Pulmonary artery endothelial cell (primary cell): ENCODE results near the gene SH2B3. TPM values are rescaled to one million over a fixed set of nuclear protein-coding genes. Genes with fewer than 3 reads are reported as not detected.

Experiments
- DNase-seq: peaks from one replicate; pipeline ENCODE4 v3.0.0-alpha.2; 2011; ENCODE audit warnings: low read depth, low spot score
- total RNA-seq: library from RNA; depleted of rRNA; stranded (reverse); fragments of >200 nt; gene quantifications from 2 replicates; pipeline ENCODE4 v1.2.3, GENCODE V29; 2014

The SH2B3 gene
- total RNA-seq, 1 donor from 2014 or later: 66.9 TPM

DNA sequence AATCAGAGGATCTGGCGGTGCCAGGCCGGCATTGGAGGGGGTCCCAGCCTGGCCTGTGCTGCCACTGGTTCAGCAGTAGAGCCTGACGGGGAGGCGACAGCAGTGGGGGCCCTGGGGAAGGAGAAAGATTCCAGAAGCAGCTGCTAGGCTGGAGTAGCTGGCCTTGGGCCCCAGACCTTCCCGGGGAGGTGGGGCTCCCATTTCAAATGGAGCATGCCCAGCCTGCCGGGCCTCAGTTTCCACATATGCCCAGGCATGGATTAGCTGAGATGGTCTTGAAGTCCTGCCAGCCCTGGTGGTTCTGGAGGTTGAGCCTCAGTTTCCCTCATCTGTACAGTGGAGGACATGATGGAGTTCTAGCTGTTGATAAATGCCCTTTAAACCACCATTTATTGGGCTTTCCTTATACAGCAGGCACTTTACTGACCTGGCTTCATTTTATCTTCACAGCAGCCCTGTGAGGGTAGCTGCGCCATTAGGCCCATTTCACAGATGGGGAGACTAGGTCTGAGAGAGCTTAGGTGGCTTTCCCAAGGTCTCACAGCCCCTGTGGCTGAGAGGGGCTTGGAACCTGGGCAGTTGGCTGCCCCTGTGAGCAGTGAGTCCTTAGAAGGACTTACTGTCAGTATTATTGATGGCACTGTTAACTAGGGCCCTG lies 21.8 kb downstream of the SH2B3 start:
- no peak for DNase-seq

DNA sequence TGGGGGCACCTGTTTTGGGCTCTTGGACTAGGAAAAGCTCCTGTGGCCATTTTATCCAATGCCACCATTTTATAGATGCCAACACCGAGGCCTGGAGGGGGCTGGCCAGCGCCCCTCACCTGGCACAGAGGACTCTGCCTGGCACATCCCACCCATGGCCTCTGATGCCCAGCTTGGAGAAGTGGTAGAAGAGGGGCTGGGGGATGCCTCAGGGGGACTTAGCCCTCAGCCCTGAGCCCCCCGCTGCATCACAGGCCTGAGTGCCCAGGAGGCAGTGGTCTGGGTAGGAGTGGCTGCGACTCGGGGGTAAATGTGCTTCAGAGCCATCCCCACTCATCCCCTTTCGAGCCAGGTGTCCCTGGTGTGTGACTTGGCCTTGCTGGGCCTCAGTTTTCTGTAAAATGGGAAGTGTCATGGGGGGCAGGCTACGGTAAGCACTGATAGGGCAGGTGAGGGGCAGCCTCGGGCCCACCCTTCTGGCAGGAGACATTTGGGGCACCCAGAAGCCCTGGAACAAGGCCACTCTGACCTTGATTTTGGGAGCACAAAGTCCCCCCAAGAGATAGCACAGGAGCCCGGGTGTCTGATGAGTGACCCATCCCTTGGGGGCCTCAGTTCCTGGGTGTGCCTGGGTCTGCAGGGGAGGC lies 22.5 kb downstream of the SH2B3 start:
- no peak for DNase-seq

DNA sequence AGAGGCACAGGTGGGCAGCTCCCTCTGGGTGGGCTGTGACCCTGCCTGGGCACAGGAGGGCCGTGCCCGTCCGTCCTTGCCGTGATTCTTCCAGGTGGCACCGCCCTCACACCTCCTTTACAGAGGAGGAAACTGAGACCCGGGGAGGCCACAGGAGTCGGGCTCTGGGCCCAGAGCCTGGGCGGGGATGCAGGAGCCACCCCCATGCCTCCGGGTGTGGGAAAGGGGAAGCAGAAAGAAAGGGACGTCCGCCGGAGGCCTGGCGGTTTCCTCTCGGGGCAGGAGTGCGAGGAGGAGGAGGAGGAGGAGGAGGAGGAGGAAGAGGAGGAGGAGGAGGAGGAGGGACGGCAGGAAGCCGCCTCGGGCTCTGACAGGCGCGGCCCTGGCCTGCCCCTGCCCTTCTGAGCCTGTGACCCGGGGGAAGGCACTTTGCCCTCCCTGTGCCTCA lies 23.0 kb downstream of the SH2B3 start:
- DNase-seq: no peak

DNA sequence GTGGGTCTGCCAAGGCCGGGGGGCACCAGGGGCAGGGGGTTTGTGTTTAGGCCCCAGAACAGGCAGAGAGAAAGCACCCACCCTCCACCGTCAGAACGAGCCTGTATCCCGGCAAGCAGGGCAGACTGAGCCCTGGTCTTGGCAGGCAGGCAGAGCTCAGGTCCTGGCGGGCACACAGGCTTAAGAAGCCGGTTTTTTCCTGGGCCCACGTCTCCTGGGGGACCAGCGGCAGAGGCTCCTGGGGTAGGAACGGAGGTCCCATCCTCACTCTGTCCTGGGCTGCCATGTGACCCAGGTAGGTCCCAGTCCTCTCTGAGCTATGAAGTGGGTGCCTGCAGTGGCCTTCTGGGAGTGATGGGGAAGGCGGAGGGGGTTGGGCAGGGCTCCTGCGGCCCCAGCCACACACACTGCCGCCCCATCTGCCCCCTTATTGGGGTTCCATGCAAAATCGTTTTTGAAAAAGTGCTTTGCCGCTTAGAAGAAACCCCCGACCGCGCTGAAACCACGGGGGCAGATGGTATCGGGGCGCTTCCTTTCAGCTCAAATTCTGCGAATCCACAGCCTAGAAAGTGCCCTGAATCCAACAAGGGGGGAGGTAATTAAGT lies 24.2 kb downstream of the SH2B3 start:
- DNase-seq: no peak

DNA sequence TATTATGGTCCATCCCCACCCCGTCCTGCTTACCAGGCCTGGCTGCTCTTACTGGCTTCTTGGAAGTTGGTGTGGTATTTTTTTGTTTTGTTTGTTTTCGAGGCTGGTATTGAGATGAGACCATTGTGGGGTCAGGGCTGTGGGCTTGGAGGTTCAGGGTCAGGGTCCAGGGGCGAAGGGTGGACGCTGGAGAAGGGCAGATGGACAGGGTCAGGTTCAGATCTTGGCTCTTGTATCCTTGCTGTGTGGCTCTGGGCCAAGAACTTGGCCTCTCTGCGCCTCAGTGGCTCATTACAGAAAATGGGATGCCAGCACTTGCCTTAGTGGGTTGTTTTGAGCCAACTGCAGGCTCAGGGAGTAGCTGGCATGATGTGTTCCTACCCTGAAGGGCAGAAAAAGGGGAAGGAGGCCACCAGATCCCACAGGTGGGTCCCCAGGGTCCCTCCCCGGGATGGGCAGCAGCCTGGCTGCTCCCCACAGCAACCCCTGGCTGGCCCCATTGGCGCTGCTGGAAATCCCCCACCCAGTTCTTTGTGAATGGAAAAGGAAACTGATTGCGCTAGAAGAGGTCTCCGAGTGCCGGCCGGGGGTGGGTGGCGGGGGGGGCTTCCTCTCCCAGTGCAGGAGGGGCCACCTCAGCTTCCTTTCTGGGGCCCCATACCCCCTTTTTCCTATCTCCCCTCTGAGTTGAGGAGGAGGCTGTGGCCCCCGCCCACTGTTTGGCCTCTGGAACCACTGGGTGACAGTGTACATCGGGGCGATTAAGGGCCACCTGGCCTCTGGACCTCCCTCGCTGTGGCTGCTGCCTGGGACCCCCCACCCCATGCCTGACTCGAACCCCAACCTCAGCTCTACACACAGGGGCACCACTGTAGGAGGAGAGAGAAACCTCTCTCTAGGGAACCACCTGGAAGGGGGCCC lies 25.0 kb downstream of the SH2B3 start:
- DNase-seq: no peak

DNA sequence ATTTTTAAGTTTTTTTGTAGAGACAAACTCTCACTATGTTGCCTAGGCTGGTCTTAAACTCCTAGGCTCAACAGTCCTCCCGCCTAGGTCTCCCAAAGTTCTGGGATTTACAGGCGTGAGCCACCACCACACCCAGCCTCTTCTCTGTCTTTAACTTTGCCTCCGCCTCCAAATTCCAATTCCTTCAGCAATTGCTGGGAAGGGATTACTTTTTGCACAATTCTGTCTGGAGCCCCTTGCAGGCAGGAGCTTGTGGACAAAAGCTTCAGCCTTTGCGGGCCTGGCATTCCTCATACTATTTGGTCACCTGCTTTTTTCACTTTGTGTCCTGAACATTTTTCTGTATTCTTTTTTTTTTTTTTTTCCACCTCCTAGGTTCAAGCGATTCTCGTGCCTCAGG lies 26.0 kb downstream of the SH2B3 start:
- DNase-seq: no peak

DNA sequence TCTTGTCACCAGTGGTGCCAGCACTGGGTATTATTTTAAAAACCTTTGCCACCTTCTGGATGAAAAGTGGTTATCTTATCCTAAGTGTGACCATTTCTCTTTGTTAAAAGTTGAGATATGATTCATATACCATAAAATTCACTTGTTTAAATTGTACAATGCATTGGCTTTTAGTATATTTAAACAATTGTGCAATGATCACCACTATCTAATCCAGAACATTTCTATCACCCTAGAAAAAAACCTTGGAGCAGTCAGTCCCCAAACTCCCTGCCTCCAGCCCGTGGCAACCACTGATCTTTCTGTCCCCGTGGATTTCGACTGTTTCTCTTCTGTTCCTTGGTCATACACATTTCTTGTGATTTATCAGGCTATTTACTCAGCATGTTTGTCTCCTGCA lies 28.3 kb downstream of the SH2B3 start:
- DNase-seq: no peak

DNA sequence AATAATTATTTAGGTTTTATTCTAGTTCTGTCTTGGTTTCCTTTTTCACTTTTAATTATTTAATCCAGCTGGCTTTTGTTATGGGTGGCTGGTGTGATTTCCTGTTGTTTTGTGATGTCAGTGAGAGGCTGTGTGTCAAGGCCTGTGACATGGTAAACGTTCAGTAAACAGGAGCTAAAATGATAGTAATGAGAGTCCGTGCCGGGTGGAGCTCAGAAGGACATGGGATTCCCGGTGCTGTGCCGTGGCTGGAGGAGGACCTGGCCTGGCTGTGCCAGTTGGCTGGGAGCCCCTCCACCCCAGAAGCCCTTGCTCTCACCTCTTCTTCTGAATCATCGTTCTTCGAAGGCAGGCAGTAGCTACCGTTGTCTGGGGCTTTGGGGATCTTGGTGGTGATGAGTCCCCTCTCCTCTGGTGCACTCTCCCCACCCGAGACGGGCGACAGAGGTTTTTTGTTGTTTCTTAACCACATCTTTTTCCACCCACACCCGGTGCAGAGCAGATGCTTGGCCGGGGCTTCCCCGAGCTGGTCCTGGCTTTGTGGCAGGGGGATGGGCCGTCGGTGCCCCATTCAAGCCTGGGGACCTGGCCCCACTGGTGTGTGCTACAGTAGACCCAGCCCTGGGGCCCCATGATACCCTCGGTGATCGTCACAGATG lies 29.1 kb downstream of the SH2B3 start:
- peak; percentile 51 for DNase-seq

DNA sequence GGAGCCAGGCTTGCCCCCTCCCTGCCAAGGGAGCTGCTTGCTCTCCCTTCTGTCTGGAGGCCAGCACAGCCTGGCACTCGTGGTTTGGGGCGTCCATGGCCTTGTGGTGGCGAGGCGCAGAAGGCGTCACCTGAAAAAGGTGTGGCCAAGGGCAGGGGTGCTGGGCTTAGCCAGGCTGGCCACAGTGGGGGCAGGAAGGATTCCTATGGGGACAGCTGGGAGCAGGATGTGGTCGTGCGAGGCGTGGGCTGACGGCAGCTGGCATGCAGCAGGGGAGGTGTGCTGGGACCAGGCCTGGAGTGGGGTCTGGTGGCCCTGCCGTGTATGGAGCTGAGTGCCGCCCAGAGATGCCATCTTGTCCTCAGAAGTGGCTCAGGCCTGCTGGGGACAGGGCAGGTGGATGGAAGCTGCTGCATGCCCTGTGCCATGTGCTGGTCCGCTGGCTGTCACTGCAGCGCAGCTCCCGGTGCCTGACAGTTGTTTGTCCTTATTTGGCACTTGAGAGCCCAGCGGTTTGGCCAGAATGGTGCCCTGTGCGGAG lies 30.0 kb downstream of the SH2B3 start:
- DNase-seq: no peak

DNA sequence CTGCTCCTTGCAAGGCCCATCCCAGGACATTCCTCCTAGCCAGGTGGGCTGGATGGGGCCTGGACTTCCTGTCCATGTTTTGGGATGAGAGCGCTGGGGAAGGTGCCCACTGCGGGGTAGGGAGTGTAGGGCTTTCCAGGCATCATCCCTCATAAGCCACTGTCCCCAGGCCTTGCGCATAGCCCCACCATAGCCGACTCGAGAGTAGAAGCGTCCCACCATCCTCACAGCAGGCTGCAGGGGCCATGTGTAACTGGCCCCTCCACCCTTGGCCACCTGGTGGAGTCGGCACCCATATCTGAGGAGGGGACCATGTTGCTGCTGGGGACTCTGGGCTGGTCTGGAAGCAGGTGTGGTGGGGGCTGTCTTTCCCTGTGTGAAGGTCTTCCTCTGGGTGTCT lies 30.5 kb downstream of the SH2B3 start:
- DNase-seq: no peak

DNA sequence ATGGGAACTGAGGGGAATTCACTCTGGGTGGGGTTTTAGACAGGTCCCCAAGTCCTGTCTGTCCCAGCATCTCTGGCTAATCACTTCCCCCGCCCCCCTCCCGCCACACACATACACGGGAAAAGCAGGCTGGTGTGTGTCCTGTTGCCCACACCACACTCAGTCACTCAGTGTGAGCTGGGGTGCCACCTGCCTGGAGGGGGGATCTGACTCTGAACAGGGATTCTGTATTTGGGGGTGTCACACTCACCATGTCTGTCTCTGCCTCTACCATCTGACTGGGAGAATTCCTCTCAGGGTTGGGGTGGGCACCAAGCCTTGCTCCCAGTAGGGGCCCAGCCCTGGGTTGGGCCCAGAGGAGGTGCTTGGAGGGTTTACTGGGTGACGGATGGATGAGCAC lies 31.1 kb downstream of the SH2B3 start:
- no peak for DNase-seq

DNA sequence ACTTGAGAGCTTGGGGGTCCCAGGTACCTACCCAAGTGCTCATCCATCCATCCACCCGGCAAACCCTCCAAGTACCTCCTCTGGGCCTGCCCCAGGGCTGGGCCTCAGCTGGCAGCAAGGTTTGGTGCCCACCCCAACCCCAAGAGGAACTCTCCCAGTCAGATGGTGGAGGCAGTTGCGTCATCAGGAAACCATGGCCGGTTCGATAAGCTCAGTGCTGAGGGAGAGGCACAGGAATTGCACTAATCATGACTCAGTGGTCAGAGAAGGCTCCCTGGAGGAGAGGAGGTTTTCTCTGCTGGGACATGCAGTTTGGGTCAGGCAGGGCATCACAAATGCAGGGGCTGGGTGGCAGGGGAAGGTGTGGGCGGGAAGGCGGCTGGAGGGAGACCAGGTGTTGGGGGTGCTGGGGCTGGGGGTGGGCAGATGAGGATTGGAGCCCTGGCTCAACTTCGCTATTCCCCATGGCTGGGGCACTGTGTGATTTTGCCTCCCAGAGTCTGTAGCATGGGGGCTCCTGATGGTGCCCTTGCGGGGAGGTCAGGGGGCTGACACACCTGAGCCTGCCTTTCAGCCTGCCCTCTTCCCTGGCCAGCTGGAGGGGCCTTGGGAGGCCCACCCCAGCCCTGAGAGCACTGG lies 32.2 kb downstream of the SH2B3 start:
- peak; percentile 91 for DNase-seq

DNA sequence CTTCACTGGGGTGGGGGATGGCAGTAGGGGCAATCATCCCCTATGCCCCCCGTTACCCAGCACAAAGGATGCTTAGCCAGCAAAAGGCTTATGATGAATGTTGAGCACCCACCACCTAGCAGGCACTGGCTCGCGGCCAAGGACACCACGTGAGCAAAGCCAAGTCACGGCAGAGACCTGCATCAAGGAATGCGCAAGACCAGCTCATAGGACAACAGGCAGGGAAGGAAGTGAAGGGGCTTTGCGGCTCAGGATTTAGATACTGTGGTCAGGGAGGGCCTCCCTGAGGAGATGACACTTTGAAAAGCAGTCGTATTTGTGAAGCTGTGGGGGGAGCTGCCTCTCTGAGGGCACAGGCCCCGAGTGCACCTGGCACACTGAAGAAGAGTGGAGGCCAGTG lies 32.8 kb downstream of the SH2B3 start:
- no peak for DNase-seq

DNA sequence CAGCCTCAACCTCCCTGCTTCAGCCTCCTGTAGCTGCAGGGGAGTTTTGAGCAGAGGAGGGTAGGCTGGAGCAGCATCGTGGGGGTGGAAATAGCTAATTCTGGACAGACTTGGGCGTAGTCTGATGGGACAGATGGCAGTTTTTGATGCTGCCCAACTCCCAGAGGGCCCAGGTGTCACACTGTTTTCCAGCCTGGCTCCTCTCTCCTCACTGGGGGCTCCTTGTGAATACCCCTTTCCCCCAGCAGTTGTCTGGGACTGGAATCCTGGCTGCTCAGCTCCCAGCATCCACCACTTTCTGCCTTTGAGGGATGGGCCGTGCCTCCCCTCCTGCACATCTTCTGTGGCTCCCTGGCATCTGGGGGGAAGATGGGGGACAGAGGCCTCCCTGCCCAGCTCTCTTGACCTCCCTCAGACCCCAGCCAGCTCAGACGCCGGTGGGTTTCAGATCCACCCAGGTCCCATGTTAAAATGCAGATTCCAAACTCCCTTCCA lies 34.0 kb downstream of the SH2B3 start:
- no peak for DNase-seq

DNA sequence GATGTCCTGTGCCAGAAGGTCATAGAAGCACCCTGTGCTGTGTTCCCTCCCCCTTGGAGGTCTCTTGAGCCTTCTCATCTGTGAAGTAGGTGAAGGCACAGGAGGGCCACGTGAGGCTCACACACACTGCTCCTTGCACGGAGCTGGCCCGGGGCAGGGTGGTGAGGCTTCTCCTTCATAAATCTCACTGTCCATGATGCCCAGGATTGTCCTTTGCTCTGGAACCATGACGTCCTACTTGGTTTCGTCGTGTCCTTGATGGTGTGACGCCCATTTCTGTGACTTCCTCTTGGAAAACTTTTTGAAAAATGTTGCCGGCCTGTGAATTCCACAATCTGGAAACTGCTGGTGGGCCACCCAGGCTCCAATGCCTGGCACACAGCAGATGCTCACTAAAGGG lies 34.4 kb downstream of the SH2B3 start:
- no peak for DNase-seq

DNA sequence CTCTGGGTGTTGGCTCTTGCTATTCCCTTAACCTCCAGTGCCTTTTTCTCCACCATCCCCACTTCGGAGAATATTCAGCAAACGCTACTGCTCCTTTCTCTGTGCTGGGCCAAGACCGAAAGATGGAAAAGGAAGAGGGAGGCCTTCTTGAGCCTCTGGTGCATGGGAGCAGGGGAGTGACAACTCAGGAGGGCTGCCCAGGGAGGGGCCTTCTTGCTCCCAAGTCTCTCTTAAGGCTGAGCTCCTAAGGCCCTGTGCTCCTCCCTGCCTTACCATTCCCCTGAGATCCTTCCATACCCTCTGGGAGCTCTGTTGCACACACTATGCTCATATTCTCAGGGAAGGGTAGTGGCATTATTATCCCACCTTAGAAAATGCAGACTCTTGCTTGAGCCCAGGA lies 34.9 kb downstream of the SH2B3 start:
- no peak for DNase-seq

DNA sequence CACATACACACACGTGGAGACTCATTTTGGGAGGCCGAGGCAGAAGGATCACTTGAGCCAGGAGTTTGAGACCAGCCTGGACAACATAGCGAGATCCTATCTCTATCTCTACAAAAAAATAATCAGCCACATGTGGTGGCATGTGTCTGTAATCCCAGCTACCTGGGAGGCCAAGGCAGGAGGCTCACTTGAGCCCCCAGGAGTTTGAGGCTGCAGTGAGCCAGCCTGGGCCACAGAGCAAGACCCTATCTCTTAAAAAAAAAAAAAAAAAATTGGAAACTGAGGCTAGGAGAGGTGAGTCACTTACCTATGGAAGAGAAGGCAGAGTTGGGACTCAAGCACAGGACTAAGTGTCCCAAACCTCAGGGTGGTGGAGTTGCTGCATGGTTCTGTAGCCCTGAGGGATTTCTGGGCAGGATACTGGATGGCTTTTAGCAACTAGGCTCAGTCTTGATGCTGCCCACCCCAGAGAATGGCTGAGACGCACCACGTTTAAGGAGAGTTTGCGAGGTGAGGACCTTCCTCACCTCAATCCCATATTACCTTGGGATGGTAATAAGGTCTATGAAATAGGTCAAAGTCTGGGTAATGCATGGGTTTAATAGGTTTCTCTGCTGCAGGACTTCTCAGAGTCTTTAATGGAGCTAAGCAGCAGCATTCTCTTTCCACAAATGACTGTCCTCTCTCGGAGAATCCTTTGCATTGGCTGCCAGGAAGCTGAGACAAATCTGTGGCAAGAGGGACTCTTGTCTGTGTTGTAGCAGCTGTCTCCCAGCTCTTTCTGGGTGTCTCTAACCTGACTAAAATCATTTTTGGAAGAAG lies 35.6 kb downstream of the SH2B3 start:
- no peak for DNase-seq

DNA sequence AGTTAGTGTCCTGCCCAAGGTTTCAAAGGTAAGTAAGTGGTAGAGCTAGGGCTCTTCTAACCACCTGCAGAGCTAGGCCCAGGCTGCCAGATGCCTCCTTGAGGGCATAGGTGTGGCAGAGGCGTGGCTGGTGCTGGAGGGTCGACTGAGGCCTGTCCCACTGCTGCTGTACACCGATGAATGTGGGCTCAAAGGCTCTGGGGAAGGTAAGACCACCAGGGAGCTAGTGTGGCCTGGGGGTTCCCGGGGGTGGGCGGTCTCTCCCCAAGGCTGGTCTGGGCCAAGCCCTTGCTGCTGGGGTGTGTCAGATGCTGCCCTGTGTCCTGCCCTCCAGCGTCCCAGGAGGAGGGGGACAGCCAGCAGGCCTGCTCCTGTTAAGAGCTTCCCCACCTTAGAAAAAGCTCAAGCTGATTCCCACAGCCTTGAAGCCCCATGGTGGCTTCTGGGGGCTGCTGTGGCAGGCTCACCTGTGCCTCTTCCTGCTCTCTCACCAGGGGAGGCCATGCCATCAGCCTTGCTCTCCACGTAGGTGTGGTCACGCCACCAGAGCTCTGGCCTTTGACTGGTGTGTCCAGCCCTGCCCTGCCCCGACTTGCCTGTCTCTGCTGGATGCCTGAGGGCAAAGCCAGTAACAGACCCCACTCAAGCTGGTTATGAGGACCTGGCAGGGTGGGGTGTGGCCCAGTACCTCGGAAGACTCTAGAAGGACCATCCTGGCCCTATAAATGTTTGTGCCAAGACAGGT lies 36.8 kb downstream of the SH2B3 start:
- DNase-seq: no peak

DNA sequence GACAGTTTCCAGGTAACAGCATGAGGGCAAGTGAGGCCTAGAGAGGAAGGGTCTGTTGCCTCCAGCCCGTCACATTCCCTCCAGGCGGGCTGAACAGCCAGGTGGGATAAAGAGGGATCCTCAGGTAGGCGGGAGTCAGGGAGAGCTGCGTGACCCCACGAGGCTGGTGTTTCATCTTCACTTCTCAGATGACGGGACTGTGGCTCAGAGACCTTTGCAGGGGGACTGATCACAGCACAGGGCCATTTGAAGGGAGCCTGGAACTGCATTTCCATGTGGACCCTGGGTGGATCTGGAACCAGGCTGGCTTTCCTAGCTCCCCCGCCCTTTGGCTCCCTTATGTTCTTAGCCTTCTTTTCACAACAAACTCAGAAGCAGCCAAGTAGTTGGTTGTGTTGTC lies 37.4 kb downstream of the SH2B3 start:
- no peak for DNase-seq
